G401 (cell line): ENCODE results near the gene COL4A3. TPM values are rescaled to one million over a fixed set of nuclear protein-coding genes. Genes with fewer than 3 reads are reported as not detected.

ENCODE experiments used
- DNase-seq: peaks from one replicate; pipeline ENCODE4 v3.0.0-alpha.2; 2015; ENCODE audit warnings: low spot score
- in situ Hi-C: cut with HindIII; loops from 2 replicates; pipeline ENCODE4 v1.10.0; 2016; ENCODE audit warnings: low sequenced_read_pairs, mixed read lengths
- total RNA-seq: library from RNA; depleted of rRNA; stranded (reverse); fragments of >200 nt; shearing (Covaris generic); gene quantifications from 2 replicates; pipeline ENCODE4 v1.2.3, GENCODE V29; 2014

The COL4A3 gene
- total RNA-seq, 1 experiment from 2014 or later = 3.0 TPM

- in situ Hi-C loops = no loop called here
- DNase-seq = no peak
These were observed 93.4 kb downstream of the COL4A3 start for GRCh38 chr2:227257820-227258219.

- in situ Hi-C loops = no loop called here
- no peak for DNase-seq
These were observed 95.6 kb downstream of the COL4A3 start for GRCh38 chr2:227260041-227260440.

- in situ Hi-C loops = no loop called here
- DNase-seq = peak; percentile 2
These were observed 103.1 kb downstream of the COL4A3 start for GRCh38 chr2:227267410-227268115.

- in situ Hi-C loops = no loop called here
- DNase-seq = no peak
These were observed 116.5 kb downstream of the COL4A3 start for GRCh38 chr2:227280895-227281294.

GRCh38 chr2:227285741-227286236, 121.4 kb downstream of the COL4A3 start:
- in situ Hi-C loops = no loop called here
- no peak for DNase-seq

GRCh38 chr2:227287771-227288170, 123.3 kb downstream of the COL4A3 start:
- in situ Hi-C loops = no loop called here
- DNase-seq = no peak

- DNase-seq = no peak
- in situ Hi-C loops = no loop called here
These were observed 127.9 kb downstream of the COL4A3 start for GRCh38 chr2:227292314-227292713.

GRCh38 chr2:227293531-227293930, 129.1 kb downstream of the COL4A3 start:
- DNase-seq = no peak
- in situ Hi-C loops = no loop called here

- in situ Hi-C loops = no loop called here
These were observed 131.4 kb downstream of the COL4A3 start for GRCh38 chr2:227295806-227296205.

GRCh38 chr2:227296671-227297405, 132.4 kb downstream of the COL4A3 start:
- no peak for DNase-seq
- in situ Hi-C loops = no loop called here

More at GRCh38 chr2:227295806-227296205, 131.4 kb downstream of the COL4A3 start:
- DNase-seq = no peak

- DNase-seq = no peak
- in situ Hi-C loops = no loop called here
These were observed 137.1 kb downstream of the COL4A3 start for GRCh38 chr2:227301523-227301922.

- in situ Hi-C loops = no loop called here
- no peak for DNase-seq
These were observed 144.4 kb downstream of the COL4A3 start for GRCh38 chr2:227308784-227309183.

- DNase-seq = no peak
These were observed 146.3 kb downstream of the COL4A3 start for GRCh38 chr2:227310756-227311110.

GRCh38 chr2:227311861-227312506, 147.6 kb downstream of the COL4A3 start:
- no peak for DNase-seq
- in situ Hi-C loops = no loop called here

More at GRCh38 chr2:227310756-227311110, 146.3 kb downstream of the COL4A3 start:
- in situ Hi-C loops = no loop called here

GRCh38 chr2:227312579-227312978, 148.2 kb downstream of the COL4A3 start:
- DNase-seq = no peak
- in situ Hi-C loops = no loop called here

- in situ Hi-C loops = no loop called here
- DNase-seq = no peak
These were observed 148.9 kb downstream of the COL4A3 start for GRCh38 chr2:227313310-227313709.

- in situ Hi-C loops = no loop called here
- no peak for DNase-seq
These were observed 153.4 kb downstream of the COL4A3 start for GRCh38 chr2:227317834-227318233.

- DNase-seq = no peak
- in situ Hi-C loops = no loop called here
These were observed 156.1 kb downstream of the COL4A3 start for GRCh38 chr2:227320305-227321094.

- in situ Hi-C loops = no loop called here
These were observed 158.2 kb downstream of the COL4A3 start for GRCh38 chr2:227322530-227323205.

More at GRCh38 chr2:227322530-227323205, 158.2 kb downstream of the COL4A3 start:
- no peak for DNase-seq
